ENCODE data around the gene ASIP.

- no peak for TF ChIP-seq MAX (IDR thresholded peaks at IDR 0.05)
- TF ChIP-seq GABPA (IDR thresholded peaks at IDR 0.05; ENCODE audit: low read depth, low read length), result no peak
- TF ChIP-seq GABPA (CRISPR knock-in tag; IDR thresholded peaks at IDR 0.05; ENCODE audit: low read depth), result no peak
- no peak for TF ChIP-seq PATZ1 (CRISPR knock-in tag; IDR thresholded peaks at IDR 0.05)
- TF ChIP-seq CREB3 (CRISPR knock-in tag; IDR thresholded peaks at IDR 0.05), result no peak
- TF ChIP-seq NR2F6 (IDR thresholded peaks at IDR 0.05), result no peak
- no peak for TF ChIP-seq NR2F6 (CRISPR knock-in tag; IDR thresholded peaks at IDR 0.05)
- no peak for TF ChIP-seq MAFK (conservative IDR thresholded peaks at IDR 0.05 in 1 of 2, IDR thresholded peaks at IDR 0.05 in 1 of 2; ENCODE audit: low read length in 2 of 2)
- TF ChIP-seq FOXM1 (CRISPR knock-in tag; IDR thresholded peaks at IDR 0.05), result no peak
Measured at GRCh38 chr20:34294563-34294962, 53.3 kb downstream of the ASIP start.

All from HepG2 (cell line).